Jurkat, Clone E6-1 (cell line): Measurements from ENCODE around the gene LILRA6.
A peak's percentile ranks its signal among the peaks of the same experiment; 100 is the strongest.
"Not testable (repeated sequence)": the region's sequence is repeated elsewhere in the genome, so short reads cannot be mapped to it uniquely, and the experiment has no call there.

Source experiments
- DNase-seq: peaks from one replicate; pipeline ENCODE4 v3.0.0-alpha.2; 2011; ENCODE audit warnings: low read depth, low spot score
- H3K4me3 ChIP-seq: 2 replicates; pipeline ENCODE4 v1.5.1; 2011; ENCODE audit warnings: mild to moderate bottlenecking, low read length, control low read depth, moderate library complexity

LILRA6 gene

DNA sequence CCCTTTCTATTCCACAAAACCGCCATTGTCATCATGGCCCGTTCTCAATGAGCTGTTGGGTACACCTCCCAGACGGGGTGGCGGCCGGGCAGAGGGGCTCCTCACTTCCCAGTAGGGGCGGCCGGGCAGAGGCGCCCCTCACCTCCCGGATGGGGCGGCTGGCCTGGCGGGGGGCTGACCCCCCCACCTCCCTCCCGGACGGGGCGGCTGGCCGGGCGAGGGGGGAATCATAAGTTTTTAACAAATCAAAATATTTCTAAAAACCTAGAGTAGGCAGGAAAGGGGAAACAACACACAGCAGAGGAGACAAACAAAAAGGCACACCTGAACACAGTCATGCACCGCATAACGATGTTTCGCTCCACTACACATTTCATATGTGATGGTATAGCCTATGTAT is 27.9 kb downstream of the LILRA6 start:
- H3K4me3 ChIP-seq, DNase-seq: not testable (repeated sequence)

DNA sequence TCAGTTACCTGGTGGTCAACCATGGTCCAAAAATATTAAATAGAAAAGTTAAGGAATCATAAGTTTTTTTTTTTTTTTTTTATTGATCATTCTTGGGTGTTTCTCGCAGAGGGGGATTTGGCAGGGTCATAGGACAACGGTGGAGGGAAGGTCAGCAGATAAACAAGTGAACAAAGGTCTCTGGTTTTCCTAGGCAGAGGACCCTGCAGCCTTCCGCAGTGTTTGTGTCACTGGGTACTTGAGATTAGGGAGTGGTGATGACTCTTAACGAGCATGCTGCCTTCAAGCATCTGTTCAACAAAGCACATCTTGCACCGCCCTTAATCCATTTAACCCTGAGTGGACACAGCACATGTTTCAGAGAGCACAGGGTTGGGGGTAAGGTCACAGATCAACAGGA is 28.4 kb downstream of the LILRA6 start:
- H3K4me3 ChIP-seq, DNase-seq: not testable (repeated sequence)

DNA sequence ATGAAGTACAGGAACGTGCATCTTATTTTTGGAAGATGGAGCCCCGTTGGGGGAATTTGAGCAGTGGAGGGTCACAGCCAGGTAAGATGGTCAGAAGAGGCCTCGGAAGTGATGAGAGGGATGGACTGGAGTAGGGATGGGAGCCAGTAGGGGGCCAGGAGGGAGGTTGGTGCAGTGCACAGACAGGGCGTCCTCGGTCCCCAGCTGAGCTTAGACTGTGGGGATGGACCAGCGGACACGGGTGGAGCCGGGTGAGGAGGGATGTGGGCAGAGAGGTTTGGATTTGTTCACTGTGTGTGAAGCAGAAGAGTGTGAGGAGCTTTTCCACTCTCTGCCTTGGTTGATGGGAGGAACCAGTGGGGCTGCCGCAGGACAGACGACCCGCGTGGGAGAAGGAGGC is 31.4 kb downstream of the LILRA6 start:
- DNase-seq, result no peak
- no peak overlapping the region for H3K4me3 ChIP-seq

GRCh38 chr19:54209811-54210494 is 32.6 kb downstream of the LILRA6 start:
- no peak overlapping the region for H3K4me3 ChIP-seq
- DNase-seq, result peak; percentile 57

GRCh38 chr19:54209058-54209810 is 33.4 kb downstream of the LILRA6 start:
- DNase-seq, result no peak
- no peak overlapping the region for H3K4me3 ChIP-seq

- H3K4me3 ChIP-seq, result no peak overlapping the region
- DNase-seq, result no peak
These were observed 33.9 kb downstream of the LILRA6 start for GRCh38 chr19:54208784-54209057.

- no peak overlapping the region for H3K4me3 ChIP-seq
- peak; percentile 84 for DNase-seq
These were observed 34.4 kb downstream of the LILRA6 start for GRCh38 chr19:54207983-54208783.

- DNase-seq, result no peak
- no peak overlapping the region for H3K4me3 ChIP-seq
These were observed 35.0 kb downstream of the LILRA6 start for GRCh38 chr19:54207676-54207982.

- DNase-seq, H3K4me3 ChIP-seq: not testable (repeated sequence)
These were observed 35.4 kb downstream of the LILRA6 start for GRCh38 chr19:54207193-54207592.

DNA sequence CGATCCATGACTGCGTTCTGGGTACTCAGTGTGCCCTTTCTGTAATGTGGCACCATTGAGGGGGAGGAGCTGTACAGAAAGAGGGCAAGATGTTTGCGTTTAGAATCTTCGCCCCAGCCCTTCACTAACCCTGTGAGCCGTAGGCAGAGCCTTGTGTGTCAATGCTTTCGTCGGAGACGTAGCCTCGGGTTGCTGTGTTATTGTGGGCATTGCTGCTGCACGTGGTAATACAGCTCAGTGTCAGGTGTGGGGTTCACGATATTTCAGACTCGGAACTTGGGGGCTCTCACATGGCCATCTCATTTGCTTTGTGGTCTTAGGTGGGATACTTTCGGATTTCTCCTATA is 35.8 kb downstream of the LILRA6 start:
- H3K4me3 ChIP-seq, result no peak overlapping the region

DNA sequence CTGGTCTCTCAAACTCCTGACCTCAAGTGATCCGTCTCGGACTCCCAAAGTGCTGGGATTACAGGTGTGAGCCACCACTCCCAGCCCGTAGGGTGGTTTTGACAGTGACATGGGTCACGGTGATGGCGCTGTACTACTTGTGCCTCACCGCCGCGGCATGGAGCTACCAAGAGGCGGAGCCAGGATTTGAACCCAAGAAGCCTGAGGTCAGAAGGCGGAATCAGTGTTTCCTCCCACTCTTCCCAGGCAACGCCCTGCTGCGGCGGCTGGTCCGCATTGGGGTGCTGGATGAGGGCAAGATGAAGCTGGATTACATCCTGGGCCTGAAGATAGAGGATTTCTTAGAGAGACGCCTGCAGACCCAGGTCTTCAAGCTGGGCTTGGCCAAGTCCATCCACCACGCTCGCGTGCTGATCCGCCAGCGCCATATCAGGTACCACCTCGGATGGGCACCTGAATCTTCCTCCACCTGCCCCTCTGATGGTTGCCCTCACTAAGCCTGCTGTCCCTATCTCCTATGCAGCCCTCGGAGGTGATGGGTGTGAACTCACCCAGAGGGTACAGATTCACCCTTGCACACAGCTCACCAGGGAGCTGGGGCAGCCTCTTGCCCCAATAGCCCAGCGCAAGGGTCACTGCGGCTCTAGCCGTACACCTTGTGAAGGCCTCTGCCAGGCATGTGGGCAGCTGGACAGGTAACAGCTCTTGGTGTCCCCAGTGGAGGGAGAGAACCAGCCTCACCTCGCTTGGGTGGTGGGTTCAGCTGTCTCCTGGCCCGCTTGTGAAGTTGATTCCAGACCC is 36.4 kb downstream of the LILRA6 start:
- H3K4me3 ChIP-seq, result no peak overlapping the region
- no peak for DNase-seq

More for the DNA sequence above, 35.8 kb downstream of the LILRA6 start:
- DNase-seq, result no peak

GRCh38 chr19:54204767-54205468 is 37.7 kb downstream of the LILRA6 start:
- no peak for DNase-seq
- H3K4me3 ChIP-seq, result no peak overlapping the region

DNA sequence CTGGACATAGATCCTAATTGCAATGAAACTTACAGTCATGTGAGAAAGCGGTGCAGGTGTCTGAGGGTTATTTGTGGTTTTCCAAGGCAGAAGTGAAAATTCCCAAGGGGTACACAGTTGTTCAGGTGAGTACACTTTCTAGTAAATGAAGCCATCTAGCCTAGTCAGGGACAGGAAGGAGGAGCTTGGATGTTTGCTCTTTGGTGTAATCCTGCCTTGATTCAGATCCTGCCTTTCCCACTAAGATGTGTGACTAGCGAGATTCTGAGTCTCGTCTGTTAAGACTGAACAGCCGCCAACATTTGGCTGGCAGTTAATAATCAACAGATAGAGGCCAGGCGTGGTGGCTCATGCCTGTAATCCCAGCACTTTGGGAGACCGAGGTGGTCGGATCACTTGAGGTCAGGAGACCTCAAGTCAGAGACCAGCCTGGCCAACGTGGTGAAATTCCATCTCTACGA is 39.4 kb downstream of the LILRA6 start:
- H3K4me3 ChIP-seq, result no peak overlapping the region

GRCh38 chr19:54201980-54202379 is 40.6 kb downstream of the LILRA6 start:
- DNase-seq, result no peak
- H3K4me3 ChIP-seq, result peak overlapping the region; percentile 76

More for the DNA sequence above, 39.4 kb downstream of the LILRA6 start:
- no peak for DNase-seq

DNA sequence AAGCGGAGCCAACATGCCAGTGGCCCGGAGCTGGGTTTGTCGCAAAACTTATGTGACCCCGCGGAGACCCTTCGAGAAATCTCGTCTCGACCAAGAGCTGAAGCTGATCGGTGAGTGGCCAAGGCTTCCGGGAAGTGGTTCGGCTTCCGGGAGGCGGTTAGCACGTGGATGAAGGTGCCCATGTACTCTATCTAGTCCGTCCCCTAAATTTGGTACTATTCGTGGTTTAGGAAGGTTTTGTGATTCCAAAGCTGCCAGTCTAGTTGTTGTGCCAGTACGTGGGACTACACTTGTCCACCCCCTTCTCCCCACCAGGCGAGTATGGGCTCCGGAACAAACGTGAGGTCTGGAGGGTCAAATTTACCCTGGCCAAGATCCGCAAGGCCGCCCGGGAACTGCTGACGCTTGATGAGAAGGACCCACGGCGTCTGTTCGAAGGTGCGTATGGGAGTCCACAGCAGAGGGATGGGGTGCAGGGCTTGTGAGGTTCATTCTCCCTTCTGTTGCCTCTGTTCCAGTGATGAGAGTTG is 41.4 kb downstream of the LILRA6 start:
- peak overlapping the region; percentile 76 for H3K4me3 ChIP-seq
- no peak for DNase-seq

- no peak overlapping the region for H3K4me3 ChIP-seq
- DNase-seq, result no peak
These were observed 43.2 kb downstream of the LILRA6 start for GRCh38 chr19:54199401-54199800.

- DNase-seq, result no peak
- no peak overlapping the region for H3K4me3 ChIP-seq
These were observed 45.5 kb downstream of the LILRA6 start for GRCh38 chr19:54197121-54197520.

DNA sequence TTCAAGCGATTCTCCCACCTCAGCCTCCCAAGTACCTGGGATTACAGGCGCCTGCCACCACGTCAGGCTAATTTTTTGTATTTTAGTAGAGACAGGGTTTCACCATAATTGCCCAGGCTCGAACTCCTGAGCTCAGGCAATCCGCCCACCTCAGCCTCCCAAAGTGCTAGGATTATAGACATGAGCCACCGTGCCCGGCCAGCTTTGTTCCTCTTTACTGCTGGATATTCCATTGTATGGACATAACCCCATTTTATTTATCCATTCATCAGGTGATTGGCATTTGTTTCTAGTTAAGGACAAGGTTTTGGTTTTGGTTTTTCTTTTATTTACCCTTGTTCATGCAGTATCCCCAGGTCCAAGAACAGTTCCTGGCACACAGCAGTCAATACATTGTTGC is 46.1 kb downstream of the LILRA6 start:
- no peak for DNase-seq
- H3K4me3 ChIP-seq, result no peak overlapping the region

GRCh38 chr19:54194463-54194862 is 48.1 kb downstream of the LILRA6 start:
- H3K4me3 ChIP-seq, result not testable (repeated sequence)

More at GRCh38 chr19:54194463-54194862, 48.1 kb downstream of the LILRA6 start:
- not testable (repeated sequence) for DNase-seq
